Cardiac fibroblast (primary cell): ENCODE results near the gene MIF4GD.
A peak's percentile ranks its signal among the peaks of the same experiment; 100 is the strongest.

Experiments used
- DNase-seq, 2 donors: peaks; one replicate each; pipeline versions ENCODE4 v3.0.0 to v3.0.0-alpha.2; 2010; ENCODE audit warnings: low read depth in 2 of 2
- H3K4me3 ChIP-seq, 2 donors: replicated peaks in 1 of 2; 1 replicate in 1 of 2; 2 replicates in 1 of 2; pipeline ENCODE4 v1.5.1; 2011; ENCODE audit warnings: low read depth in 2 of 2, low read length in 2 of 2, mild to moderate bottlenecking in 2 of 2, moderate library complexity in 1 of 2
- CTCF ChIP-seq: IDR thresholded peaks from one replicate; pipeline ENCODE4 v1.5.1; 2011; ENCODE audit warnings: low read depth, mild to moderate bottlenecking, low read length, inconsistent platforms

Gene MIF4GD

GRCh38 chr17:75271955-75272847 is 1.2 kb upstream of the MIF4GD start:
- DNase-seq = peak in 1 of 2 donors; percentile 43
- TF ChIP-seq CTCF = no peak
- H3K4me3 ChIP-seq = peak overlapping the region; percentile 59 to 72

- peak overlapping the region; percentile 59 to 72 for H3K4me3 ChIP-seq
- TF ChIP-seq CTCF = no peak
- peak; percentile 60 to 68 for DNase-seq
These were observed 363 bp upstream of the MIF4GD start for GRCh38 chr17:75271233-75271954.

GRCh38 chr17:75270218-75270965 is 639 bp downstream of the MIF4GD start:
- H3K4me3 ChIP-seq = peak overlapping the region; percentile 82 to 92
- DNase-seq = peak; percentile 77 to 83
- TF ChIP-seq CTCF = peak; percentile 49

GRCh38 chr17:75269844-75270217 is 1.2 kb downstream of the MIF4GD start:
- no peak for TF ChIP-seq CTCF
- peak in 1 of 2 donors; percentile 10 for DNase-seq
- H3K4me3 ChIP-seq = peak overlapping the region; percentile 82 to 92

- no peak for DNase-seq
- no peak overlapping the region for H3K4me3 ChIP-seq
- no peak for TF ChIP-seq CTCF
These were observed 3.4 kb downstream of the MIF4GD start for GRCh38 chr17:75267411-75268232.

- no peak for TF ChIP-seq CTCF
- no peak for DNase-seq
- H3K4me3 ChIP-seq = no peak overlapping the region
These were observed 3.9 kb downstream of the MIF4GD start for GRCh38 chr17:75267153-75267410.
